Activated CD4-positive, alpha-beta T cell treated with anti-CD3 and anti-CD28 coated beads, Interleukin-2, amount 10 ng/mL, durations not matched to agents 7 days and 5 days (primary cell): Measurements from ENCODE around the gene PDLIM1. TPM values are rescaled to one million over a fixed set of nuclear protein-coding genes. Genes with fewer than 3 reads are reported as not detected.

ENCODE experiments used
- CTCF ChIA-PET: fragments of 350-600 bp; sonication (Branson Sonifier 250); formaldehyde crosslinking; loops from one replicate; lab custom pipeline; 2021; ENCODE audit warnings: antibody characterized with exemption; lab: Charles Lee
- POLR2A ChIA-PET: fragments of 350-600 bp; sonication (Branson Sonifier 250); formaldehyde crosslinking; loops from one replicate; lab custom pipeline; 2021; ENCODE audit warnings: antibody characterized with exemption; lab: Charles Lee
- DNase-seq: peaks from one replicate; pipeline ENCODE4 v3.0.0-alpha.2; 2020
- H3K27ac Mint-ChIP-seq: one replicate; pipeline ENCODE4 v1.8.0; 2021; ENCODE audit warnings: mild to moderate bottlenecking, moderate library complexity, mixed read lengths
- H3K27me3 Mint-ChIP-seq: one replicate; pipeline ENCODE4 v1.8.0; 2021; ENCODE audit warnings: mixed read lengths
- H3K36me3 Mint-ChIP-seq: one replicate; pipeline ENCODE4 v1.8.0; 2021; ENCODE audit warnings: low read depth, mixed read lengths
- H3K4me1 Mint-ChIP-seq: one replicate; pipeline ENCODE4 v1.8.0; 2021; ENCODE audit warnings: mixed read lengths
- H3K4me3 Mint-ChIP-seq: one replicate; pipeline ENCODE4 v1.8.0; 2021; ENCODE audit warnings: mild to moderate bottlenecking, moderate library complexity, mixed read lengths
- H3K9me3 Mint-ChIP-seq: one replicate; pipeline ENCODE4 v1.8.0; 2021; ENCODE audit warnings: mixed read lengths
- total RNA-seq, 2 experiments: library from RNA; stranded (reverse); gene quantifications; one replicate each; pipeline ENCODE4 v1.2.3, GENCODE V29; 2021

PDLIM1 gene
- 10 to 100 TPM; 17.4 to 19.6 TPM for total RNA-seq

- peak within 1 kb of the TSS; percentile 77 for H3K4me3 Mint-ChIP-seq
- peaks cover 48% of the 10 kb centered on the region for H3K4me1 Mint-ChIP-seq
- peak; percentile 48 for DNase-seq
- CTCF ChIA-PET, result no interaction called here
- H3K27ac Mint-ChIP-seq, result peak within 1 kb of the TSS; percentile 54
- no peaks in the 10 kb centered on the region for H3K9me3 Mint-ChIP-seq
- POLR2A ChIA-PET, result no interaction called here
- peaks cover 52% of the 10 kb centered on the region for H3K27me3 Mint-ChIP-seq
- peaks cover 6% of the 10 kb centered on the region for H3K36me3 Mint-ChIP-seq
These were observed at the start of gene PDLIM1 for GRCh38 chr10:95290461-95291364. Gene PDLIM1 (minus strand): TSS chr10:95291003. CDS start chr10:95290915, 88 bp downstream.

- H3K27me3 Mint-ChIP-seq, result no peaks in the 10 kb centered on the region
- H3K27ac Mint-ChIP-seq, result no peak overlapping the region
- H3K4me3 Mint-ChIP-seq, result no peak overlapping the region
- no peaks in the 10 kb centered on the region for H3K36me3 Mint-ChIP-seq
- no peaks in the 10 kb centered on the region for H3K9me3 Mint-ChIP-seq
- CTCF ChIA-PET, result interaction anchor here (0.7 to 2.0 kb wide), 2 partner anchors 10 to 917 kb away, joined by 4 to 7 read pairs; no protein-coding TSS in a partner anchor
- DNase-seq, result no peak
- POLR2A ChIA-PET, result no interaction called here
- no peaks in the 10 kb centered on the region for H3K4me1 Mint-ChIP-seq
These were observed 49.1 kb upstream of the PDLIM1 start for GRCh38 chr10:95339863-95340262.

- no peak for DNase-seq
- Mint-ChIP-seq H3K27ac (no peak overlapping the region), H3K27me3 (no peaks in the 10 kb centered on the region), H3K36me3 (no peaks in the 10 kb centered on the region), H3K4me3 (no peak overlapping the region), H3K4me1 (no peaks in the 10 kb centered on the region), H3K9me3 (no peaks in the 10 kb centered on the region)
- CTCF ChIA-PET, result interaction anchor here (0.6 kb wide), 1 partner anchor 134 kb away, joined by 3 read pairs; no protein-coding TSS in a partner anchor
- POLR2A ChIA-PET, result no interaction called here
These were observed 46.8 kb upstream of the PDLIM1 start for GRCh38 chr10:95337423-95338160.

- ChIA-PET CTCF (no interaction called here), POLR2A (no interaction called here)
- Mint-ChIP-seq H3K4me3 (no peak overlapping the region), H3K36me3 (no peaks in the 10 kb centered on the region), H3K27me3 (no peaks in the 10 kb centered on the region), H3K27ac (no peak overlapping the region), H3K9me3 (no peaks in the 10 kb centered on the region), H3K4me1 (no peaks in the 10 kb centered on the region)
- DNase-seq, result no peak
These were observed 45.9 kb upstream of the PDLIM1 start for GRCh38 chr10:95336702-95337101.

- DNase-seq, result no peak
- Mint-ChIP-seq H3K36me3 (no peaks in the 10 kb centered on the region), H3K4me1 (no peaks in the 10 kb centered on the region), H3K27ac (no peak overlapping the region), H3K27me3 (no peaks in the 10 kb centered on the region), H3K9me3 (no peaks in the 10 kb centered on the region), H3K4me3 (no peak overlapping the region)
- ChIA-PET POLR2A (no interaction called here), CTCF (no interaction called here)
These were observed 45.3 kb upstream of the PDLIM1 start for GRCh38 chr10:95335933-95336699.

GRCh38 chr10:95334805-95335144, 44.0 kb upstream of the PDLIM1 start:
- no peak for DNase-seq
- Mint-ChIP-seq H3K4me1 (no peaks in the 10 kb centered on the region), H3K4me3 (no peak overlapping the region), H3K27ac (no peak overlapping the region), H3K9me3 (no peaks in the 10 kb centered on the region), H3K36me3 (no peaks in the 10 kb centered on the region), H3K27me3 (peaks cover 2% of the 10 kb centered on the region)
- POLR2A ChIA-PET, result no interaction called here
- CTCF ChIA-PET, result interaction anchor here (1.4 kb wide), 1 partner anchor 40 kb away, joined by 3 read pairs; no protein-coding TSS in a partner anchor

- peaks cover 5% of the 10 kb centered on the region for H3K27me3 Mint-ChIP-seq
- H3K4me1 Mint-ChIP-seq, result no peaks in the 10 kb centered on the region
- no peak overlapping the region for H3K27ac Mint-ChIP-seq
- no peak overlapping the region for H3K4me3 Mint-ChIP-seq
- no peaks in the 10 kb centered on the region for H3K36me3 Mint-ChIP-seq
- POLR2A ChIA-PET, result no interaction called here
- no peak for DNase-seq
- no peaks in the 10 kb centered on the region for H3K9me3 Mint-ChIP-seq
- CTCF ChIA-PET, result interaction anchor here (1.4 kb wide), 1 partner anchor 41 kb away, joined by 3 read pairs; no protein-coding TSS in a partner anchor
These were observed 43.4 kb upstream of the PDLIM1 start for GRCh38 chr10:95333997-95334804.

GRCh38 chr10:95332666-95333249, 42.0 kb upstream of the PDLIM1 start:
- ChIA-PET CTCF (interaction anchor here (1.0 kb wide), 1 partner anchor 188 kb away, joined by 3 read pairs; no protein-coding TSS in a partner anchor), POLR2A (no interaction called here)
- no peaks in the 10 kb centered on the region for H3K36me3 Mint-ChIP-seq
- DNase-seq, result no peak
- no peaks in the 10 kb centered on the region for H3K9me3 Mint-ChIP-seq
- H3K27me3 Mint-ChIP-seq, result peaks cover 5% of the 10 kb centered on the region
- H3K4me1 Mint-ChIP-seq, result no peaks in the 10 kb centered on the region
- H3K4me3 Mint-ChIP-seq, result no peak overlapping the region
- H3K27ac Mint-ChIP-seq, result no peak overlapping the region

- POLR2A ChIA-PET, result no interaction called here
- CTCF ChIA-PET, result no interaction called here
These were observed 40.9 kb upstream of the PDLIM1 start for GRCh38 chr10:95331596-95332130.

GRCh38 chr10:95330966-95331453, 40.2 kb upstream of the PDLIM1 start:
- DNase-seq, result no peak
- H3K9me3 Mint-ChIP-seq, result no peaks in the 10 kb centered on the region
- H3K4me1 Mint-ChIP-seq, result no peaks in the 10 kb centered on the region
- H3K27ac Mint-ChIP-seq, result no peak overlapping the region
- H3K36me3 Mint-ChIP-seq, result no peaks in the 10 kb centered on the region
- H3K4me3 Mint-ChIP-seq, result no peak overlapping the region
- ChIA-PET POLR2A (no interaction called here), CTCF (no interaction called here)
- peaks cover 7% of the 10 kb centered on the region for H3K27me3 Mint-ChIP-seq

More at GRCh38 chr10:95331596-95332130, 40.9 kb upstream of the PDLIM1 start:
- H3K4me1 Mint-ChIP-seq, result no peaks in the 10 kb centered on the region
- H3K27ac Mint-ChIP-seq, result no peak overlapping the region
- no peak overlapping the region for H3K4me3 Mint-ChIP-seq
- DNase-seq, result no peak
- H3K36me3 Mint-ChIP-seq, result no peaks in the 10 kb centered on the region
- H3K9me3 Mint-ChIP-seq, result no peaks in the 10 kb centered on the region
- H3K27me3 Mint-ChIP-seq, result peaks cover 5% of the 10 kb centered on the region

GRCh38 chr10:95329296-95329695, 38.5 kb upstream of the PDLIM1 start:
- no peaks in the 10 kb centered on the region for H3K36me3 Mint-ChIP-seq
- H3K27me3 Mint-ChIP-seq, result peaks cover 9% of the 10 kb centered on the region
- H3K4me3 Mint-ChIP-seq, result no peak overlapping the region
- CTCF ChIA-PET, result no interaction called here
- no peak for DNase-seq
- no peaks in the 10 kb centered on the region for H3K9me3 Mint-ChIP-seq
- POLR2A ChIA-PET, result no interaction called here
- H3K27ac Mint-ChIP-seq, result no peak overlapping the region
- no peaks in the 10 kb centered on the region for H3K4me1 Mint-ChIP-seq
